HepG2 (cell line): ENCODE data around the gene S100P. TPM values are rescaled to one million over a fixed set of nuclear protein-coding genes. Genes with fewer than 3 reads are reported as not detected.
A peak's percentile ranks its signal among the peaks of the same experiment; 100 is the strongest.

ENCODE experiments used
- AGO2 ChIP-seq: fragments of 200-400 bp; formaldehyde crosslinking; optimal IDR thresholded peaks from 2 replicates; pipeline ENCODE3; 2017; ENCODE audit warnings: mild to moderate bottlenecking, low read depth, low read length, moderate library complexity
- ATAD3A ChIP-seq: sonication (generic); formaldehyde crosslinking; IDR thresholded peaks from 2 replicates; pipeline ENCODE4 v1.4.0; 2020; ENCODE audit warnings: missing genetic modification reagents
- ATF7 ChIP-seq, 2 experiments: fragments of 450-650 bp in 1 of 2; sonication (generic) in 1 of 2; formaldehyde crosslinking in 1 of 2; IDR thresholded peaks; 2 replicates each; pipeline versions ENCODE4 v1.4.0 to v1.6.1; 2016 to 2020; ENCODE audit warnings: antibody characterized with exemption in 1 of 2, mild to moderate bottlenecking in 1 of 2, missing genetic modification reagents in 1 of 2
- ATF7-NPFF ChIP-seq: sonication (generic); formaldehyde crosslinking; IDR thresholded peaks from 2 replicates; pipeline ENCODE4 v1.8.1; 2023; ENCODE audit warnings: mild to moderate bottlenecking, low read depth, missing genetic modification reagents, moderate library complexity
- CENPBD1 ChIP-seq: sonication (generic); formaldehyde crosslinking; IDR thresholded peaks from 2 replicates; pipeline ENCODE4 v1.8.0; 2022; ENCODE audit warnings: missing genetic modification reagents, low read depth, mild to moderate bottlenecking, borderline replicate concordance
- GABPB1 ChIP-seq: IDR thresholded peaks from 2 replicates; pipeline ENCODE4 v1.6.1; 2016; ENCODE audit warnings: mild to moderate bottlenecking, missing genetic modification reagents, moderate library complexity, missing compliant biosample characterization
- MAF1 ChIP-seq: sonication (generic); formaldehyde crosslinking; IDR thresholded peaks from 2 replicates; pipeline ENCODE4 v1.5.0; 2020; ENCODE audit warnings: missing genetic modification reagents, borderline replicate concordance
- MATR3 ChIP-seq: sonication (generic); formaldehyde crosslinking; IDR thresholded peaks from 2 replicates; pipeline ENCODE4 v1.4.0; 2020; ENCODE audit warnings: missing genetic modification reagents
- MAX ChIP-seq: IDR thresholded peaks from 2 replicates; pipeline ENCODE4 v1.6.1; 2012; ENCODE audit warnings: inconsistent platforms
- MZF1 ChIP-seq: sonication (generic); formaldehyde crosslinking; IDR thresholded peaks from 2 replicates; pipeline ENCODE4 v1.8.1; 2023; ENCODE audit warnings: mild to moderate bottlenecking, missing genetic modification reagents, borderline replicate concordance
- NRL ChIP-seq: sonication (generic); formaldehyde crosslinking; IDR thresholded peaks from 2 replicates; pipeline ENCODE4 v1.5.0; 2020; ENCODE audit warnings: missing genetic modification reagents, mild to moderate bottlenecking, moderate library complexity, borderline replicate concordance
- ZNF224 ChIP-seq: sonication (generic); formaldehyde crosslinking; IDR thresholded peaks from 2 replicates; pipeline ENCODE4 v1.5.0; 2020; ENCODE audit warnings: mild to moderate bottlenecking, missing genetic modification reagents
- ZNF770 ChIP-seq: sonication (generic); formaldehyde crosslinking; IDR thresholded peaks from 2 replicates; pipeline ENCODE4 v1.5.0; 2020; ENCODE audit warnings: mild to moderate bottlenecking, missing genetic modification reagents
- polyA plus RNA-seq, 8 experiments: library from polyadenylated mRNA; depleted of rRNA in 3 of 8; stranded (reverse) in 7 of 8; unstranded in 1 of 8; fragments of >200 nt; fragmentation: Illumina TruSeq in 4 of 8; extraction: Trizol in 4 of 8; gene quantifications; 2 replicates each; pipeline versions ENCODE4 v1.2.1 to v1.2.3, GENCODE V29; 2011 to 2016; ENCODE audit warnings: low read depth in 4 of 8, missing spikeins in 1 of 8, mixed read lengths in 1 of 8; ENCODE audit not compliant: insufficient read depth in 1 of 8
- total RNA-seq, 5 experiments: library from RNA; depleted of rRNA; stranded (reverse); fragments of >200 nt; fragmentation: Illumina TruSeq; extraction: Trizol; gene quantifications; 2 replicates each; pipeline ENCODE4 v1.2.3, GENCODE V29; 2016; ENCODE audit warnings: low read depth in 1 of 5
- TF ChIP-seq, protein P1 (sequence below): sonication (generic); formaldehyde crosslinking; IDR thresholded peaks from 2 replicates; pipeline ENCODE4 v1.4.0; 2020; ENCODE audit warnings: mild to moderate bottlenecking, missing genetic modification reagents
- TF ChIP-seq, protein P2 (sequence below): sonication (generic); formaldehyde crosslinking; IDR thresholded peaks from 2 replicates; pipeline ENCODE4 v1.8.0; 2023; ENCODE audit warnings: mild to moderate bottlenecking, missing genetic modification reagents
- TF ChIP-seq, protein P3 (sequence below): sonication (generic); formaldehyde crosslinking; IDR thresholded peaks from 2 replicates; pipeline ENCODE4 v1.9.0; 2021; ENCODE audit warnings: mild to moderate bottlenecking, missing genetic modification reagents

The S100P gene
- total and polyA plus RNA-seq, 2 of the 13 experiments (the other 11 are each of a cell fraction or from before 2014, with no cell fraction given) = 278 to 1,649 TPM

DNA sequence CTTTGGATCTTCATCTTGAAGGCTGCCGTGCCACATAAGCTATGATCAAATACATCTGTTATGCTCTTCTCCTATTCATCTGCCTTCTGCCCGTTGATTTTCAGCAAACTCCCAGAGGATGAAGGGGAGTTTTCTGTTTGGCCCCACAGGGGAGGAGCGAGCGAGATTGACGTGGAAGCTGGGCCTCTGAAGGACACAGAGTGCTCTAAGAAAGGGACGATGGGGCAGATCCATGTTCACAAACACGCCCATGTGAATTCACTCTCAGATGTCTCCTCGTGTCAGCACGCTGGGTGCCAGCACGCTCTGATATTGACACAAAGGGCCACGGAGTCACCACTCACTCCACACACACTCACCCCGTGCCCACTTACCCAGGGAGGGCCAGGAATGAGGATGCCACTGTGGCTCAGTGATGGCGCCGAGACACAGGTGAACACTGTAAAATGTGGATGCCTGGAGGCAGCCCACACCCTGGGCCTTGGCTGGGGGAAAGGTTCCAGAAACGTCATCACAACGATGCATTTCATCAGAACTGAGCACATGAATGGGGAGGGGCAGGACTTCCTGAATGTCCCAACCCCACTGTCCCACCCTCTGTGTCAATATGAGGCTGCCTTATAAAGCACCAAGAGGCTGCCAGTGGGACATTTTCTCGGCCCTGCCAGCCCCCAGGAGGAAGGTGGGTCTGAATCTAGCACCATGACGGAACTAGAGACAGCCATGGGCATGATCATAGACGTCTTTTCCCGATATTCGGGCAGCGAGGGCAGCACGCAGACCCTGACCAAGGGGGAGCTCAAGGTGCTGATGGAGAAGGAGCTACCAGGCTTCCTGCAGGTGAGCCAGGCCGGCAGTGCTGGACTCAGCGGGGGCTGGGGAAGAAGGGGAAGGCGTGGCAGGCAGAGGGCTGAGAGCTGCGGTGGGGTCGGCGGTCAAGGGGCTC, at the start of gene S100P (continued):
- TF ChIP-seq ZNF770 (peak; percentile 71), MATR3 (CRISPR knock-in tag) (no peak), AGO2 (no peak), CENPBD1 (CRISPR knock-in tag) (0 out of 2 replicates have a peak, but pooled peaks have one; percentile 72), GABPB1 (CRISPR knock-in tag) (peak; percentile 86), MZF1 (no peak), ZNF224 (CRISPR knock-in tag) (peak; percentile 88; the same call in 1 of the 2 replicates), ATF7 (IDR thresholded peaks at IDR 0.05) (peak; percentile 40; the same call in 1 of the 2 replicates), ATF7 (CRISPR knock-in tag; IDR thresholded peaks at IDR 0.05) (peak; percentile 59; the same call in 1 of the 2 replicates), NRL (CRISPR knock-in tag) (0 out of 2 replicates have a peak, but pooled peaks have one; percentile 23), ATF7-NPFF (CRISPR knock-in tag) (no peak), MAX (no peak), MAF1 (CRISPR knock-in tag) (no peak; the same call in 1 of the 2 replicates), ATAD3A (CRISPR knock-in tag) (no peak)
- TF ChIP-seq, protein P1, sequence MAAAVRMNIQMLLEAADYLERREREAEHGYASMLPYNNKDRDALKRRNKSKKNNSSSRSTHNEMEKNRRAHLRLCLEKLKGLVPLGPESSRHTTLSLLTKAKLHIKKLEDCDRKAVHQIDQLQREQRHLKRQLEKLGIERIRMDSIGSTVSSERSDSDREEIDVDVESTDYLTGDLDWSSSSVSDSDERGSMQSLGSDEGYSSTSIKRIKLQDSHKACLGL (CRISPR knock-in tag) = peak; percentile 77; the same call in 1 of the 2 replicates
- TF ChIP-seq, protein P2, sequence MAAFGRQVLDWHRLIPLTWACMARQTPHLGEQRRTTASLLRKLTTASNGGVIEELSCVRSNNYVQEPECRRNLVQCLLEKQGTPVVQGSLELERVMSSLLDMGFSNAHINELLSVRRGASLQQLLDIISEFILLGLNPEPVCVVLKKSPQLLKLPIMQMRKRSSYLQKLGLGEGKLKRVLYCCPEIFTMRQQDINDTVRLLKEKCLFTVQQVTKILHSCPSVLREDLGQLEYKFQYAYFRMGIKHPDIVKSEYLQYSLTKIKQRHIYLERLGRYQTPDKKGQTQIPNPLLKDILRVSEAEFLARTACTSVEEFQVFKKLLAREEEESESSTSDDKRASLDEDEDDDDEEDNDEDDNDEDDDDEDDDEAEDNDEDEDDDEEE (CRISPR knock-in tag) = peak; percentile 53
- TF ChIP-seq, protein P3, sequence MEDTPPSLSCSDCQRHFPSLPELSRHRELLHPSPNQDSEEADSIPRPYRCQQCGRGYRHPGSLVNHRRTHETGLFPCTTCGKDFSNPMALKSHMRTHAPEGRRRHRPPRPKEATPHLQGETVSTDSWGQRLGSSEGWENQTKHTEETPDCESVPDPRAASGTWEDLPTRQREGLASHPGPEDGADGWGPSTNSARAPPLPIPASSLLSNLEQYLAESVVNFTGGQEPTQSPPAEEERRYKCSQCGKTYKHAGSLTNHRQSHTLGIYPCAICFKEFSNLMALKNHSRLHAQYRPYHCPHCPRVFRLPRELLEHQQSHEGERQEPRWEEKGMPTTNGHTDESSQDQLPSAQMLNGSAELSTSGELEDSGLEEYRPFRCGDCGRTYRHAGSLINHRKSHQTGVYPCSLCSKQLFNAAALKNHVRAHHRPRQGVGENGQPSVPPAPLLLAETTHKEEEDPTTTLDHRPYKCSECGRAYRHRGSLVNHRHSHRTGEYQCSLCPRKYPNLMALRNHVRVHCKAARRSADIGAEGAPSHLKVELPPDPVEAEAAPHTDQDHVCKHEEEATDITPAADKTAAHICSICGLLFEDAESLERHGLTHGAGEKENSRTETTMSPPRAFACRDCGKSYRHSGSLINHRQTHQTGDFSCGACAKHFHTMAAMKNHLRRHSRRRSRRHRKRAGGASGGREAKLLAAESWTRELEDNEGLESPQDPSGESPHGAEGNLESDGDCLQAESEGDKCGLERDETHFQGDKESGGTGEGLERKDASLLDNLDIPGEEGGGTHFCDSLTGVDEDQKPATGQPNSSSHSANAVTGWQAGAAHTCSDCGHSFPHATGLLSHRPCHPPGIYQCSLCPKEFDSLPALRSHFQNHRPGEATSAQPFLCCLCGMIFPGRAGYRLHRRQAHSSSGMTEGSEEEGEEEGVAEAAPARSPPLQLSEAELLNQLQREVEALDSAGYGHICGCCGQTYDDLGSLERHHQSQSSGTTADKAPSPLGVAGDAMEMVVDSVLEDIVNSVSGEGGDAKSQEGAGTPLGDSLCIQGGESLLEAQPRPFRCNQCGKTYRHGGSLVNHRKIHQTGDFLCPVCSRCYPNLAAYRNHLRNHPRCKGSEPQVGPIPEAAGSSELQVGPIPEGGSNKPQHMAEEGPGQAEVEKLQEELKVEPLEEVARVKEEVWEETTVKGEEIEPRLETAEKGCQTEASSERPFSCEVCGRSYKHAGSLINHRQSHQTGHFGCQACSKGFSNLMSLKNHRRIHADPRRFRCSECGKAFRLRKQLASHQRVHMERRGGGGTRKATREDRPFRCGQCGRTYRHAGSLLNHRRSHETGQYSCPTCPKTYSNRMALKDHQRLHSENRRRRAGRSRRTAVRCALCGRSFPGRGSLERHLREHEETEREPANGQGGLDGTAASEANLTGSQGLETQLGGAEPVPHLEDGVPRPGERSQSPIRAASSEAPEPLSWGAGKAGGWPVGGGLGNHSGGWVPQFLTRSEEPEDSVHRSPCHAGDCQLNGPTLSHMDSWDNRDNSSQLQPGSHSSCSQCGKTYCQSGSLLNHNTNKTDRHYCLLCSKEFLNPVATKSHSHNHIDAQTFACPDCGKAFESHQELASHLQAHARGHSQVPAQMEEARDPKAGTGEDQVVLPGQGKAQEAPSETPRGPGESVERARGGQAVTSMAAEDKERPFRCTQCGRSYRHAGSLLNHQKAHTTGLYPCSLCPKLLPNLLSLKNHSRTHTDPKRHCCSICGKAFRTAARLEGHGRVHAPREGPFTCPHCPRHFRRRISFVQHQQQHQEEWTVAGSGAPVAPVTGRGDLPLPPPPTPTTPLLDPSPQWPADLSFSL = no peak
